ENCODE results near the gene RAB19.
"Not testable (repeated sequence)": the region's sequence is repeated elsewhere in the genome, so short reads cannot be mapped to it uniquely, and the experiment has no call there.

Gene RAB19

GRCh38 chr7:140402178-140402835 is 1.6 kb upstream of the RAB19 start:
- no peak for DNase-seq

DNA sequence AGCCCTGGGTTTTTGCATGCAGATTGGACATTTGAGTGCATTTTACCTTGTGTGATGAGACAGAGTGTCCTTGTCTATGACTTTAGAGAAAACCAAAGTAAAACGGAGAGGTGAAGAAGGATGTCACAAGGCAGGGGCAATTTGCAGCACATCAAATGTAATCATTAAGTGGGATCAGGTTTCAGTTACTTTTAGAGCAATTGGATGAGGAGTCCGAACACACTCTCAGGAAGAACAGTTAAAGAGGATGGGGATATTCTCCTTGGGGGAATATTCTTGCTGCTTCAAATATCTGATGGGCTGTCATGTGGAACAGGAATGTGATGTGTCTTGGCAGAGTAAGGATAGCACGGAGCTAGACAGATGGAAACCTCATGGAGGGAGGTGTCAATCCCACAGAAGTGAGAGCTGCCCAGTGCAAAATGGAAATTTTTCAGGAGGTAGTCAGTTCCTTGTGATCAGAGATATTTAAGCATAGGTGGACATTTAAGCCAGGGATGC is 757 bp downstream of the RAB19 start:
- no peak for DNase-seq

- DNase-seq, result no peak
Measured at GRCh38 chr7:140415361-140415760, 11.5 kb downstream of the RAB19 start.

DNA sequence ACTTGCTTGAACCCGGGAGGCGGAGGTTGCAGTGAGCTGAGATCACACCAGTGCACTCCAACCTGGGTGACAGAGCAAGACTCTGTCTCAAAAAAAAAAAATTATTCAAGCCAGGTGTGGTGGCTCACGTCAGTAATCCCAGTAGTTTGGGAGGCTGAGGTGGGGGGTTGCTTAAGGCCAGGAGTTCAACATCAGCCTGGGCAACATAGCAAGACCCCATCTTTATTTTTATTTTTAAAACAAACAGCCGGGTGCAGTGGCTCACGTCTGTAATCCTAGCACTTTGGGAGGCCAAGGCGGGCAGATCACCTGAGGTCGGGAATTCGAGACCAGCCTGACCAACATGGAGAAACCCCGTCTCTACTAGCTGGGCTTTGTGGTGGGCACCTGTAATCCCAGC is 12.0 kb downstream of the RAB19 start:
- DNase-seq, result not testable (repeated sequence)

- DNase-seq, result no peak
Measured at GRCh38 chr7:140416560-140416959, 12.7 kb downstream of the RAB19 start.

DNA sequence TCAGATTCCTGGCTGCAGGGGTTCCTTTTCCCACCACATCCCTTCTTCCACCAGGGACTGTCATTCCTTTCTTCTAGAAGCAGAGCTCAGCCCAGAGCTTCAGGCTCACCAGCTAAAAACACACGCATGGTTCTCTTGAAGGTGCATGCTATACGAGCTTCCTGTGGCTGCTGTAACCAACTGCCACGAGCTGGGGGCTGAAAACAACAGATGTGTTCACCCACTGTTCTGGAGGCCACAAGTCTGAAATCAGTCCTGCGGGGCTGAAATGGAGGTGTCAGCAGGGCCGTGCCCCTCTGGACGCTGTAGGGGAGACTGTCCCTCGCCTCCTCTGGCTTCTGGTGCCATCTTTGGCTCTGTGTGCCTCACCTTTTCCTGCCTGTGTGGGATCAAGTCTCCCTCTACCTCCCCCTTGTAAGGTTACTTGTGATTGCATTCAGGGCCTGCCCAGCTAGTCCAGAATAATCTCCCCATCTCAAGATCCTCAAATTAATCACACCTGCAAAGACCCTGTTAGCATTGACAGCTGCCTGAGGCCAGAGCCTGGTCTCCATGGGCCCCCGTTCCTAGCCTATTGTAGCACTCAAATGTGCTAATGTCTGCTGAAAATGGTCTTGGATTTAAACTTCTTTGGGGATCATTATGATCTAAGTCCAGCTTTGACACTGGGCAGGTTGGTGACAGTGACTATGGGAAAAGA is 13.7 kb downstream of the RAB19 start:
- no peak for DNase-seq

DNA sequence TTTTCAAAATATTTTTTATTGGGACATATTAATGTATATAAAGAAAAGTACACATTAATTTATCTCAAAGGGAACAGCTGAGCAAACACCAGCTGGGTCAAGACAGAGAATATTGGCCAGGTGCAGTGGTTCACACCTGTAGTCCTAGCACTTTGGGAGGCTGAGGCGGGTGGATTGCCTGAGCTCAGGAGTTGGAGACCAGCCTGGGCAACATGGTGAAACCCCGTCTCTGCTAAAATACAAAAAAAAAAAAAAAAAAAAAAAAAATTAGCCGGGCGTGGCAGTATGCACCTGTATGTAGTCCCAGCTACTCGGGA is 14.3 kb downstream of the RAB19 start:
- not testable (repeated sequence) for DNase-seq

- no peak for DNase-seq
Measured at GRCh38 chr7:140418653-140419052, 14.8 kb downstream of the RAB19 start.

GRCh38 chr7:140421521-140421920 is 17.7 kb downstream of the RAB19 start:
- no peak for DNase-seq

DNA sequence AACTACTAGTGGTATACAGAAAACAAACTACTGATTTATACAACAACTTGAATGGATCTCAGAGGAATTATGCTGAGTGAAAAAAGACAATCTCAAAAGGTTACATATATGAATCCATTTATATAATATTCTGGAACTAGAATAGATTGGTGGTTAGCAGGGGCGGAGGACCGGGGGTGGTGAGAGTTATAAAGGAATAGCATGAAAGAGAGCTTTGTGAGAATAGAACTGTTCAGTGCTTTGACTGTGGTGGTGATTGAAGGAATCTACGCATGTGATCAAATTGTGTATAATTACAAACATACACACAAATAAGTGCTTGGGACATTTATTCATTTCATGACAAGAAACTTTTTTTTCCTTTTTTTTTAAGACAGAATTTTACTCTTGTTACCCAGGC is 19.6 kb downstream of the RAB19 start:
- DNase-seq, result no peak

- DNase-seq, result no peak
Measured at GRCh38 chr7:140425718-140426117, 21.9 kb downstream of the RAB19 start.

- DNase-seq, result no peak
Measured at GRCh38 chr7:140426130-140426529, 22.3 kb downstream of the RAB19 start.

DNA sequence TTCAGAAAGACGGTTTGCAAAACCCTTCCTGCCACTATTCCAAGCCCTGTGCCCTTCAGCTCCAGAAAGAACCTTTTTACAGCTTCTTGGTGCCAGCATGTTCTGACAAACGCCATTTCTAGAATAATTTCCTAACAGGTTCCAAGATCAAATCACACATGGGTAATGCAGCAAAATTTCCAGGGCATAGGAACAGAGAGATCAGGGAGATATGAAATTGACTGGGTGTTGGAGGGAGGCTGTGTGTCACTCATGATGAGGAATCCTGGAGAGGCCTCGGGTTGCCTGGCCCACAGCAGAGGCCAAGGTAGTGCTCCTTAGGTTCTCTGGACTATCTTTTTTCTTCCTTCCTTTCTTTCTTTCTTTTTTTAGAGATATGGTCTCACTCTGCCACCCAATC is 29.5 kb downstream of the RAB19 start:
- no peak for DNase-seq

DNA sequence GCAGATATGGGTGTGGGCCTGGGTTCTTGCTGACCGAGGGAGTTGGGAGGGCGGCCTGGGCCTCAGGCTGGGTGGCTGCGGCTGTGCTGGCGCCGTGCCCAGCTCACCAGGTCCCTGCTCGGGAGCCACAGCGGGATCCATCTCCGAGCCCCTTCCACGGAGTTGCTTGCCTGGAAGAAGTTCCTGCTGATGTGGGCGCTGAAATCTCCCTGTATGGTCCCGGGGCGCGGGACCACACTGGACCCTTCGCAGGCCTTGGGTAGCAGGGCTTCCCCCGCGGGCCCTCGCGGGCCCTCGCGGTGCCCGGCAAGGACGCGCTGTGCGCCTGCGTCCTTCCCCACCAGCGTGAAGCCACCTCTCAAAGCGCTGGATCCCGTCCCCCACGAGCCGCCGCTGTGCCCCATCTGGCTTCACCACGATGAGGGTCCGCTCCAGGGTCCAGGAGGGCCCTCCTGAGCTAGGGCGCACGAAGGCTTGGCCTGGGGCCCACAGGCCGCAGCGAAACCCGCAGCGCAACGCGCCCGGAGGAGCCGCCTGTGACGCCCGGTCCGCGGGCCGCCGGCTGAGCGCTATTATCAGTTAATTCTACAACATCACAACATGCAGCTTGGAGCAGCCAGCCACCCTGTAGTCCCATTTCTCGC is 31.5 kb downstream of the RAB19 start:
- no peak for DNase-seq

DNA sequence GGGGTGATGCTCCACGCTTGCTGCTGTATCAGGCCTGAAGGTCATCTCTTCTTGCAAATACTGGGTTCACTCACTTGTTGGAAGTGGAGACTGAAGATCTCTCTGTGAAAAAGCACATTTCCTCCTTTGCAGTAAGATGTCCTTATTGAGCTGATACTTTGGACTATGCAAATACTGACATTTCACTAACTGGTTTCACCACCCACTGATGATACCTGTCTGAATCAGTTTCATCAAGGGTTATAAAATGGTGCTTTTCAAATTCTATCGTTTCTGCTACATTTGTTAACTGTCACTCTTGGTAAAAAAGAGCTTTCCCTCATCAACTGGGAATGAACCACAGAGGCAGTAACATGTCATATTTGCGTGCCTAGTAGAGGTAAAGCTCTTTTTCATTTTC is 35.5 kb downstream of the RAB19 start:
- no peak for DNase-seq

GRCh38 chr7:140440593-140440992 is 36.7 kb downstream of the RAB19 start:
- DNase-seq, result no peak

DNA sequence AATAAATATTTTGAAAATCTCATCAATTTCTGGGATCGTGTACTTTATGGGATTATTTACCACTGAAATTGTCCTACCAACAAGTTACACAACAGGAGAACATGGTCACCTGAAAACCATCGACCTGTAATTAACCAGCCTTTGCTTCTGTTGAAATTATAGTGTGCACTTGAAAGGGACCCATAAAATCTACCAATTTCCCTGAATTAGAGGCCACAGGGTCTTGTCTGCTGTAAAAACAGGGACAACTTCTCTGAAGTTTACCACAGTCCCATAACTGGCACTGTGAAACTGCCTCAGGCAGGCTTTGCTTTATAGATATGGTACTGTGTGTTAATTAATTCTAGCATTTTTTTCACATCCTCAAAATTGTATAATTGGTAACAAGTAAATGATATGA is 37.7 kb downstream of the RAB19 start:
- no peak for DNase-seq

GRCh38 chr7:140446467-140446866 is 42.6 kb downstream of the RAB19 start:
- DNase-seq, result no peak

- DNase-seq, result no peak
Measured at GRCh38 chr7:140447841-140448240, 44.0 kb downstream of the RAB19 start.

DNA sequence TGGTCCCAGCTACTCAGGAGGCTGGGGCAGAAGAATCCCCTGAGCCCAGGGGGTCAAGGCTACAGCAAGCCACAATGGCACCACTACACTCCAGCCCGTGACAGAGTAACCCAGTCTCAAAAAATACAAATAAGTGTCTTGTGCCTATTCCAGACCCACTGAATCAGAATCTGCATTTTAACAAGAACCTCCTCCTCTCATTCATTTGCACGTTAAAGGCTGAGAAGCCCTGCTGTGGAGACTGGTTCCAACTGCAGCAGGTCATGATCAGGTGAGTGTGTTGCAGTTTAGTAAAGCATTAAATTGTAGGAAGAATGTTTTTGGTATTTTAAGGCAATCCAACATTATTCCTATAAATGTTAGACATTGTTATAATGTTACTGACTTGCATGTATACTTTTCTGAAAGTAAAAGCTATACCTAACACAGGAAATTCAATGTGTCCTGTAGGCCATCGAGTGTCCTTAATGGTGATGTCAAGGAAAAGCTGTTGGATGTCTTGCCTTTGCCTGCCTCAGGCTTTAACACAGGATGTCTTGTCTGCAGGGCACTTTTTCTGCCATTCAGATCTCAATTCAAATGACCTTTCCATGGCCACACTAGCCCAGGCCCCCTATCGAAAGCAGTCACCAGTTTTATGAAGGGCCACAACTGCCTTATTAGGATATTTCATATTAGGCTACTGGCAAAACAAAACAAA is 45.1 kb downstream of the RAB19 start:
- no peak for DNase-seq

DNA sequence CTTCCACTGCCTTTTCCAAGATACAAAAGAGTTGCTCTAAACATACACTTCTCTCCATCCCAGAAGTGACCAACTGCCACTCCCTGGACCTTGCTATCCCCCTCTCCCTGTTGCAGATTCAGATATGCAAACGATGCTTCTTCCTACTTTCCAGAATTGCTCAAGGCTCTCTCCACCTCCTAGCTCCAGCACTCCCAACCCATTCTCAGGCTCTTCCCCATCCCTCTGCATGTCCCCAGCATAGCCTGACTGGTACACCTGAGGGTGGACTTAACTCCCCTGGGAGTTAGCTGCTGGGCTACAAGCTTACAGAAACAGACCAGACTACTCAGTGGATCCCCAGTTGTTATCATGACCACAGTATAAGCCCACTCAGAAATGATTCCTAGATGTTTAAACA is 47.9 kb downstream of the RAB19 start:
- DNase-seq, result no peak

DNA sequence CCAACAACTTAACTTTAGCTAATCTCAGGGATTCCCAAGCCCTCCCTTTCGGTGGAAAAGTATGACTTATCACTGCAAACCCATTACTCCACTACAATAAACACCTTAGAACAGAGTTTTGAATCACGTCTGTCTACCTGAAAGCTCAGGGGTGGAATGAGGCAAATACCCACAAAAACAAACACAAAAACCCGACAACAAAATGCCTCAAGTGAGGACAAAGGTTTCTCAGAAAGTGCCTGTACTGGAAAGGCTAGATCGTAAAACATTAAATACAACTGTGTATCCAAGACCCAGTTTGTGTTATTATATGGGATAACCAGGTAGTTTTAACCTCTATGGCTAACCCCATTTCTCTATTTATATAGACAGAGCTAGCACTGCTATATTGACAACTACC is 49.4 kb downstream of the RAB19 start:
- no peak for DNase-seq

DNA sequence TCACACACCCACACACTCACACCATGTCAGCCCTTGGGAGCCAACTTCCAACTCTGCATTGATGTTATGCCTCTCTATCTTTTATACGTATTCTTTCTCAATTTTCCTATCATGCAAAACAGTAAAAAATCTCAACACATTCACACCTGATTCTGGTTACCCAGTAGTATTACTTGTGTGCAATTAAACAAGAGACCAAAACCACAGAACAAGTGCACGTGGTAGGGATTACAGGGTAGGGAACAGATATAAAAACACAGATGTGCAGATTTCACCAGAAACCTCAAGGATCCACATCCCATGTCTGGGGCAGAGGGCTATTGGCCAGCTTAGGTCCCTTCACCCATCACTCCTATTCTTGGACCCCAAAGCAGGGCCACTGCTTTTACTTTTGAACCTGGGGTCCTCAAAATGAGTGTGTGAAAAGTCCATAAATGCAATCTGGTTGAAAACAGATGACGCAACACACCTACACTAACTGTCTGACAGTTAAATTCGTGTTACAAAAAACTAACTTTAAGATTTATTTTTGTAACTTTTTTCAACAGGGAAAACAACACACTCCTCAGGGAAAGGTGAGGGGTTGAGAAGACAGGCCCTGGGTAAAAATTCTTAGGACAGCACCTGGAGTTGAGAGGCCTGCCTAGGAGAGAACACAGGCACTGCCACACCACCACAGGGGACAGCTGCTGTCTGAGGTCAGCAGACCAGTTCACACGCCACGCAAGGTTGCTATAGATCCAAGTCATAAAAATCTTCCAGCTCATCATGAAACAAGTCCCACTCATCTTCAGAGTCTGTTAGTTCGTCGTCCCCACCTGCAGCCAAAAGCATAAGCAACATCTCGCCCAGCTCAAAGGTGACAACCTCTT is 50.2 kb downstream of the RAB19 start:
- DNase-seq, result not testable (repeated sequence)
